Upper lobe of left lung (tissue), 4 donors: ENCODE results near the gene UGT1A8.
"Not testable (repeated sequence)": the region's sequence is repeated elsewhere in the genome, so short reads cannot be mapped to it uniquely, and the experiment has no call there.

Source experiments
- CTCF ChIP-seq, 6 experiments: fragments of 450-650 bp in 4 of 6; fragments of 200-600 bp in 2 of 6; sonication (generic) in 2 of 6; IDR thresholded peaks; one replicate each; pipeline ENCODE4 v1.5.1; 2016 to 2019; ENCODE audit warnings: antibody characterized with exemption in 6 of 6
- EP300 ChIP-seq, 4 donors: sonication (generic); formaldehyde crosslinking; IDR thresholded peaks; one replicate each; pipeline ENCODE4 v1.5.1; 2017; ENCODE audit warnings: antibody characterized with exemption in 4 of 4, control low read depth in 2 of 4
- POLR2A ChIP-seq, 4 donors: fragments of 450-650 bp; IDR thresholded peaks; one replicate each; pipeline ENCODE4 v1.5.1; 2016 to 2017; ENCODE audit warnings: antibody characterized with exemption in 4 of 4, mild to moderate bottlenecking in 2 of 4
- POLR2AphosphoS5 ChIP-seq, 2 donors: sonication (generic); formaldehyde crosslinking; IDR thresholded peaks; one replicate each; pipeline ENCODE4 v1.5.1; 2017; ENCODE audit warnings: antibody characterized with exemption in 2 of 2

GRCh38 chr2:233646033-233646432 lies 28.6 kb downstream of the UGT1A8 start:
- TF ChIP-seq CTCF, POLR2A, EP300, POLR2AphosphoS5 (IDR thresholded peaks at IDR 0.05): not testable (repeated sequence)
